22Rv1 (cell line): ENCODE results near the gene RANBP17.

ENCODE experiments used
- ZFX ChIP-seq: fragments of 450-650 bp; IDR thresholded peaks from 2 replicates; pipeline ENCODE4 v1.6.1; 2017; ENCODE audit warnings: antibody characterized with exemption, borderline replicate concordance
- TF ChIP-seq, protein P1 (sequence below): fragments of 450-650 bp; IDR thresholded peaks from 2 replicates; pipeline ENCODE4 v1.5.1; 2017; ENCODE audit warnings: mild to moderate bottlenecking

DNA sequence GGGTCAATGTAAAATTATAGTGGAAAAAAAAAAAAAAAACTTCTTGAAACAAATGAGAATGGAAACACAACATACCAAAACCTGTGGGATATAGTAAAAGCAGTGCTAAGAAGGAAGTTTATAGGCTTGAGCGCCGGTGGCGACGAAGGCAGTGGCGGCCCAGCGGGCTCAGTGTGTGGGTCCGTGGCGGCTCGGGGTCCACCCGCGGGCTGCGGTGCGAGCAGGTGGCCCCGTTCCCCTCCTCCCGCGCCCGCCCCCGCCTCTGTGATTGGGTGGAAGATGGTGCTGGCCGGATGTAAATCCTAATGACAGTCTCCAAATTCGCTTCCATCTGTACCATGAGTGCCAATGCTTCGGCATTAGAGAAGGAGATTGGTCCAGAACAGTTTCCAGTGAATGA, 389.7 kb downstream of the RANBP17 start:
- TF ChIP-seq, protein P1, sequence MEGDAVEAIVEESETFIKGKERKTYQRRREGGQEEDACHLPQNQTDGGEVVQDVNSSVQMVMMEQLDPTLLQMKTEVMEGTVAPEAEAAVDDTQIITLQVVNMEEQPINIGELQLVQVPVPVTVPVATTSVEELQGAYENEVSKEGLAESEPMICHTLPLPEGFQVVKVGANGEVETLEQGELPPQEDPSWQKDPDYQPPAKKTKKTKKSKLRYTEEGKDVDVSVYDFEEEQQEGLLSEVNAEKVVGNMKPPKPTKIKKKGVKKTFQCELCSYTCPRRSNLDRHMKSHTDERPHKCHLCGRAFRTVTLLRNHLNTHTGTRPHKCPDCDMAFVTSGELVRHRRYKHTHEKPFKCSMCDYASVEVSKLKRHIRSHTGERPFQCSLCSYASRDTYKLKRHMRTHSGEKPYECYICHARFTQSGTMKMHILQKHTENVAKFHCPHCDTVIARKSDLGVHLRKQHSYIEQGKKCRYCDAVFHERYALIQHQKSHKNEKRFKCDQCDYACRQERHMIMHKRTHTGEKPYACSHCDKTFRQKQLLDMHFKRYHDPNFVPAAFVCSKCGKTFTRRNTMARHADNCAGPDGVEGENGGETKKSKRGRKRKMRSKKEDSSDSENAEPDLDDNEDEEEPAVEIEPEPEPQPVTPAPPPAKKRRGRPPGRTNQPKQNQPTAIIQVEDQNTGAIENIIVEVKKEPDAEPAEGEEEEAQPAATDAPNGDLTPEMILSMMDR, result no peak
- TF ChIP-seq ZFX, result no peak
